GM15510 (cell line): ENCODE data around the gene SMR3B.

Experiments
- POLR2A ChIP-seq: IDR thresholded peaks from 3 replicates; pipeline ENCODE4 v1.6.1; 2011; ENCODE audit warnings: borderline replicate concordance; ENCODE audit not compliant: insufficient read length; ENCODE audit errors: extremely low read depth

The SMR3B gene

DNA sequence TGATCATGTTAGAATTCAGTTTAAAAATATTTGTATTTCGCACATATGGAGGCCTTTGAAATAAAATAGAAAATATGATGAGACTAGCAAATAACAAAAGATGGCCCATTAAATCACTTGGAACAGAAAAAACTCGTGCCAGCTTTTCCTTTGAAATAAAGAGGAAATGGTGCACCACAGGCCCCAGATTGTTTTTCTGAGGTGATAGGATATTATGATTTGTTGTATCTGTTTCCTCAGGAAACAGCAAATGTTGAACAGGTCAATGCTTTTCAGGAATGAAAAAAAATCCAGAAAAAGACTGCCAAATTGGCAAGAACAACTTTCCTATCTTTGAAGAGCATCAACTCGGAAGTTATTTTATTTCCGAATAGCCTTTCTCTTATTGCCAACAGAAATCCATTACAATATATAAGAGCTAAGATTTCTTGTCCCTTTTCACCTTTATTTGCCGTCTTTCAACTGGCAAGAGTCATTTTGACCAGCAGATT lies at the start of gene SMR3B:
SMR3B (plus strand) TSS at position 441 of the 491 bp plus-strand sequence. CDS start 1,380 bp downstream, outside the sequence.
- TF ChIP-seq POLR2A = no peak

DNA sequence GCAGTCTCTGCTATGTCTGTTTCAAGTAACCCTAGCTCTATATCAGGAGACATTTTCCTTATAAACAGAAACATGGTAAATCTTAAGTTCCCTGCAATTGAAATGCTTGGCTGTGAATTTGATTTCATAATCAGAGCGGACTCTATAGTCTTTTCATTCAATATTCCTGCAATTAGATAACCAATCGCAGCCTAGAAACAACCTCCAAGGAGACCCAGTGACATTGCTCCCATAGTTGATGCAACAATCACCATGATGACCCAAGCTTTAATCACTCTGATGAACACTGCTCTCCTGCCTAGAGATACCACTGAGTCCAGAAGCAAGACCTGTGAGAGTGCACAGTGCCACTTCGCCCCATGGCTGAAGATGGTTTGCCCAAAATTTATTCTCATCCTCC lies 48.2 kb upstream of the SMR3B start, which contains the start of gene CABS1:
CABS1 (plus strand) TSS at position 301 of the 400 bp plus-strand sequence; CDS start at position 360, 59 bp downstream.
- TF ChIP-seq POLR2A = no peak

GRCh38 chr4:70336043-70336442 lies 46.9 kb upstream of the SMR3B start:
- no peak for TF ChIP-seq POLR2A

GRCh38 chr4:70337886-70338420 lies 45.0 kb upstream of the SMR3B start:
- no peak for TF ChIP-seq POLR2A

GRCh38 chr4:70356185-70356584 lies 26.7 kb upstream of the SMR3B start:
- no peak for TF ChIP-seq POLR2A

DNA sequence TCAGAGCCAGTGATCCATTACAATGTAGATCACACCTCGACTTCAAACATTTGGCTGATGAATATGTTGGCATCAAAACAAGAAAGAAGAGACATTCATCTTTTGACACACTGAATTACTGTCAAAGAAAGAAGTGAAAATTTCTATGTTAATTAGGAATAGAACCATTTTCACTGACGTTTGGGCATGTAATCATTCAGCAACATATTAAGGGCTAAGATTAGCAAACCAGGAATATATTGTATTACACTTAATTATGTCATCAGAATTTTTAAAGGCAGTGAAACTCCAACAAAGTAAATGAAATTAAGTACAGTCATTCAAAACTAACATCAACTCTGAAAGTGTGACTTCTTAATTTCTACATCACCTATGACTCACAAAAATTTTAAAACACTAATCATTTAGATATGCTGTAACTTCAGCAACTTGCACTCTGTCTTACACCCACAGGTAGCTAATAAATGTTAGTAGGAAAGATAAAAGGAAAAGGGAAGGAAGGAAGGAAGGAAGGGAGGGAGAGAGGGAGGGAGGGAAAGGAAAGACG lies 23.7 kb upstream of the SMR3B start:
- TF ChIP-seq POLR2A = no peak

DNA sequence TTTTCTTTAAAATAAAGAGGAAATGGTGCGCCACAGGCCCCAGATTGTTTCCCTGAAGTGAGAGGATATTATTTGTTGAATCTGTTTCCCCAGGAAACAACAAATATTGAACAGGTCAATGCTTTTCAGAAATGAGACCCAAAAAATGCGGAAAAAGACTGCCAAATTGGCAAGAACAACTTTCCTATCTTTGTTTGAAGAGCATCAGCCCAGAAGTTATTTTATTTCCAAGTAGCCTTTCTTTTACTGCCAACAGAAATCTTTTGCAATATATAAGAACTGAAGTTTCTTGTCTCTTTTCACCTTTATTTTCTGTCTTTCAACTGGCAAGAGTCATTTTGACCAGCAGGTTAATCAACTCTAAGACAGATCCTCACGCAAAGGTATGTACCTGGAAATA lies 22.5 kb upstream of the SMR3B start, which contains the start of gene SMR3A:
SMR3A (plus strand) TSS at position 301 of the 400 bp plus-strand sequence. CDS start 1,356 bp downstream, outside the sequence.
- no peak for TF ChIP-seq POLR2A

GRCh38 chr4:70364002-70364401 lies 18.9 kb upstream of the SMR3B start:
- TF ChIP-seq POLR2A = no peak

DNA sequence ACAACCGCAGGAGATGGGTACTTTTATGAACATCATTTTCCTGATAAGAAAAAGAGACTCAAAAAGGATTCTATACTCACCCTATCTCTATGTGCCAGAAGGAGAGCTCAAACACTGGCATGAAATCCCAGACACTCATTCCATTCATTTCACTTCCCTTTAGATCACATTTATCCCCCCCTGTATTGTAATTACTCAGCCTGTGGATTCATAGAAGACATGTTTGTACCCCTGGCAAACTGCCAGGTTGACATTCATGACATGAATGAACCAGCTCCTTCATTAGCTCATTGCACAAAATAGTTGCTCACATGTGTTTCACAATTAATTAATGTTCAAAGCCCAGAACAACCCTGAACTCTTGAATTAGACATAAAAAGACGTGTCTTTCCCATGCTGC lies 17.5 kb upstream of the SMR3B start:
- TF ChIP-seq POLR2A = no peak

- TF ChIP-seq POLR2A = no peak
Observed at GRCh38 chr4:70367813-70368212, 15.1 kb upstream of the SMR3B start.

- TF ChIP-seq POLR2A = no peak
Observed at GRCh38 chr4:70371987-70372386, 10.9 kb upstream of the SMR3B start.

GRCh38 chr4:70372760-70373159 lies 10.2 kb upstream of the SMR3B start:
- TF ChIP-seq POLR2A = no peak

DNA sequence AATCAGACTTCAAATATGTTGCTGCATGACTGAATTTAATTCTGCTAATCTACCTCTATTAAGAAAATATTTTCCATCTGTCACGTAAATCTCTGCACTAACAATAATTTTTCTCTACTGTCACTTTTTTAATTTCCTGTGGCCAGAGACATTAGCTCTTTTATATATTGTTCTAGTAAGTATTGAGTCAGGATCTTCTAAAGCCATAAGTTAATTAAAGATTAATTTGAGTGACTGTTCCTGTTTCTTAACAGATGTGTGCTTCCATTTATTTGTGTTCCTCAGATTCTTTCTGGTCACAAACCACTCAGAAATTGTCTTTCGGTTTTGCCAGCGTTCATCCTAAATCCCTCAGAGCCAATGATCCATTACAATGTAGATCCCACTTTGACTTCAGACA lies 2.4 kb upstream of the SMR3B start:
- TF ChIP-seq POLR2A = no peak

DNA sequence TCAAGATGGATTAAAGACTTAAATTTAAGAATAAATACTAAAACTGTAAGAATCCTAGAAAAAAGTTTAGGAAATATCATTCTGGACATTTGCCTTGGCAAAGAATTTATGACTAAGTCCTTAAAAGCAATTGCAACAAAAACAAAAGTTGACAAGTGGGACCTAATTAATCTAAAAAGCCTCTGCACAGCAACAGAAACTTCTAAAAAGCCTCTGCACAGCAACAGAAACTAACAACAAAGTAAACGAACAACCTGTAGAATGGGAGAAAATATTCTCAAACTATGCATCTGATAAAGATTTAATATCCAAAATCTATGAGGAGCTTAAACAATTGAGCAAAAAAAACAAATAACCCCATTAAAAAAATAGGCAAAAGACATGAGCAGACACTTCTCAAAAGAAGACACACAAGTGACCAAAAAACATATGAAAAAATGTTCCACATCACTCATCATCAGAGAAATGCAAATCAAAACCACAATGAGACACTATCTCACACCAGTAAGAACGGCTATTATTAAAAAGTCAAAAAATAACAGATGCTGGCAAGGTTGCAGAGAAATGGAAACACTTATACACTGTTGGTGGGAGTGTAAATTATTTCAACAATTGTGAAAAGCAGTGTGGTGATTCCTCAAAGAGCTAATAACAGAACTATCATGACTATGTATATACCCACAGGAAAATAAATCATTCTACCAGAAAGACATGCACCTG lies 9.3 kb downstream of the SMR3B start:
- no peak for TF ChIP-seq POLR2A

- no peak for TF ChIP-seq POLR2A
Observed at GRCh38 chr4:70397580-70397979, 14.6 kb downstream of the SMR3B start, which contains the start of gene OPRPN. OPRPN (plus strand) TSS chr4:70397940; CDS start chr4:70399286, 1,346 bp downstream.
